GM12878 (cell line): ENCODE measurements around the gene PCGF1. TPM values are rescaled to one million over a fixed set of nuclear protein-coding genes. Genes with fewer than 3 reads are reported as not detected.

Experiments used
- ATF3 ChIP-seq: IDR thresholded peaks from 2 replicates; pipeline ENCODE4 v1.6.1; 2011; ENCODE audit warnings: low read depth, mild to moderate bottlenecking, low read length, moderate library complexity, borderline replicate concordance; ENCODE audit errors: extremely low read depth
- CHD4 ChIP-seq: fragments of 200-600 bp; sonication (generic); IDR thresholded peaks from 2 replicates; pipeline ENCODE4 v1.6.1; 2016; ENCODE audit warnings: mild to moderate bottlenecking
- CREB1 ChIP-seq: IDR thresholded peaks from 2 replicates; pipeline ENCODE4 v1.6.1; 2012; ENCODE audit warnings: low read depth, mild to moderate bottlenecking, inconsistent platforms
- FOXM1 ChIP-seq: IDR thresholded peaks from 2 replicates; pipeline ENCODE4 v1.6.1; 2012; ENCODE audit warnings: low read depth, mild to moderate bottlenecking, inconsistent platforms, low read length, moderate library complexity
- GATAD2B ChIP-seq: fragments of 450-650 bp; conservative IDR thresholded peaks from 2 replicates; pipeline ENCODE4 v1.6.1; 2017; ENCODE audit warnings: low read depth, mild to moderate bottlenecking, moderate library complexity
- NFIC ChIP-seq: IDR thresholded peaks from 2 replicates; pipeline ENCODE4 v1.6.1; 2012; ENCODE audit warnings: low read depth, mild to moderate bottlenecking, inconsistent platforms, low read length, moderate library complexity
- NR2C1 ChIP-seq: fragments of 450-650 bp; IDR thresholded peaks from 2 replicates; pipeline ENCODE4 v1.6.1; 2017; ENCODE audit warnings: antibody characterized with exemption, mild to moderate bottlenecking, moderate library complexity
- POLR2A ChIP-seq: IDR thresholded peaks from 2 replicates; pipeline ENCODE4 v1.6.1; 2011; ENCODE audit warnings: low read depth, mild to moderate bottlenecking, low read length
- PRDM15 ChIP-seq: fragments of 450-650 bp; formaldehyde crosslinking; IDR thresholded peaks from 2 replicates; pipeline ENCODE4 v1.4.0; 2020; ENCODE audit warnings: mild to moderate bottlenecking, moderate library complexity
- RFX5 ChIP-seq: IDR thresholded peaks from 2 replicates; pipeline ENCODE4 v1.6.1; 2011; ENCODE audit warnings: low read depth, low read length, improper control_type of control experiment
- RUNX3 ChIP-seq: IDR thresholded peaks from 2 replicates; pipeline ENCODE4 v1.6.1; 2012; ENCODE audit warnings: low read length, inconsistent platforms
- STAT3 ChIP-seq: IDR thresholded peaks from 2 replicates; pipeline ENCODE4 v1.6.1; 2011; ENCODE audit warnings: low read depth, low read length, improper control_type of control experiment
- polyA plus RNA-seq, 11 experiments: library from polyadenylated mRNA; depleted of rRNA in 4 of 11; unstranded in 6 of 11; stranded (reverse) in 5 of 11; fragments of >200 nt; fragmentation: Nextera tagmentation in 4 of 11; fragmentation: Illumina TruSeq in 1 of 11; extraction: Ambion mirVana in 4 of 11; extraction: Trizol in 1 of 11; gene quantifications; 1 replicate in 1 of 11; 2 replicates in 10 of 11; pipeline versions ENCODE4 v1.2.1 to v1.2.3, GENCODE V29; 2011 to 2016; ENCODE audit warnings: inconsistent platforms in 2 of 11, missing spikeins in 2 of 11, low read depth in 1 of 11
- total RNA-seq, 4 experiments: library from RNA; depleted of rRNA in 3 of 4; stranded (reverse); fragments of >200 nt in 3 of 4; fragmentation: Illumina TruSeq in 1 of 4; extraction: Trizol in 1 of 4; gene quantifications; 2 replicates each; pipeline versions ENCODE4 v1.2.1 to v1.2.3, GENCODE V29; 2013 to 2021
- TF ChIP-seq, protein P1 (sequence below): fragments of 450-650 bp; IDR thresholded peaks from 2 replicates; pipeline ENCODE4 v1.6.1; 2017; ENCODE audit warnings: antibody characterized with exemption, mild to moderate bottlenecking, moderate library complexity
- TF ChIP-seq, protein P2 (sequence below): fragments of 150-350 bp; IDR thresholded peaks from 2 replicates; pipeline ENCODE4 v1.6.1; 2014; ENCODE audit warnings: mild to moderate bottlenecking, low read depth, low read length
- TF ChIP-seq, protein P3 (sequence below): IDR thresholded peaks from 2 replicates; pipeline ENCODE4 v1.6.1; 2012; ENCODE audit warnings: low read length, inconsistent platforms
- TF ChIP-seq, protein P4 (sequence below): fragments of 450-650 bp; IDR thresholded peaks from 2 replicates; pipeline ENCODE4 v1.6.1; 2018; ENCODE audit warnings: borderline replicate concordance, mild to moderate bottlenecking; ENCODE audit not compliant: partially characterized antibody
- TF ChIP-seq, protein P5 (sequence below): fragments of 450-650 bp; IDR thresholded peaks from 2 replicates; pipeline ENCODE4 v1.6.1; 2016; ENCODE audit warnings: mild to moderate bottlenecking

PCGF1 gene
- total and polyA plus RNA-seq, 10 of the 15 experiments (the other 5 are each of a cell fraction or from before 2014, with no cell fraction given), result 23.1 to 50.8 (median 27.4) TPM

GRCh38 chr2:74457549-74458131, 49.9 kb downstream of the PCGF1 start (continued):
- no peak for TF ChIP-seq PRDM15
- TF ChIP-seq STAT3, result no peak
- TF ChIP-seq, protein P1, sequence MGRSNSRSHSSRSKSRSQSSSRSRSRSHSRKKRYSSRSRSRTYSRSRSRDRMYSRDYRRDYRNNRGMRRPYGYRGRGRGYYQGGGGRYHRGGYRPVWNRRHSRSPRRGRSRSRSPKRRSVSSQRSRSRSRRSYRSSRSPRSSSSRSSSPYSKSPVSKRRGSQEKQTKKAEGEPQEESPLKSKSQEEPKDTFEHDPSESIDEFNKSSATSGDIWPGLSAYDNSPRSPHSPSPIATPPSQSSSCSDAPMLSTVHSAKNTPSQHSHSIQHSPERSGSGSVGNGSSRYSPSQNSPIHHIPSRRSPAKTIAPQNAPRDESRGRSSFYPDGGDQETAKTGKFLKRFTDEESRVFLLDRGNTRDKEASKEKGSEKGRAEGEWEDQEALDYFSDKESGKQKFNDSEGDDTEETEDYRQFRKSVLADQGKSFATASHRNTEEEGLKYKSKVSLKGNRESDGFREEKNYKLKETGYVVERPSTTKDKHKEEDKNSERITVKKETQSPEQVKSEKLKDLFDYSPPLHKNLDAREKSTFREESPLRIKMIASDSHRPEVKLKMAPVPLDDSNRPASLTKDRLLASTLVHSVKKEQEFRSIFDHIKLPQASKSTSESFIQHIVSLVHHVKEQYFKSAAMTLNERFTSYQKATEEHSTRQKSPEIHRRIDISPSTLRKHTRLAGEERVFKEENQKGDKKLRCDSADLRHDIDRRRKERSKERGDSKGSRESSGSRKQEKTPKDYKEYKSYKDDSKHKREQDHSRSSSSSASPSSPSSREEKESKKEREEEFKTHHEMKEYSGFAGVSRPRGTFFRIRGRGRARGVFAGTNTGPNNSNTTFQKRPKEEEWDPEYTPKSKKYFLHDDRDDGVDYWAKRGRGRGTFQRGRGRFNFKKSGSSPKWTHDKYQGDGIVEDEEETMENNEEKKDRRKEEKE, result no peak
- TF ChIP-seq FOXM1, result no peak
- TF ChIP-seq ATF3, result no peak
- TF ChIP-seq, protein P2, sequence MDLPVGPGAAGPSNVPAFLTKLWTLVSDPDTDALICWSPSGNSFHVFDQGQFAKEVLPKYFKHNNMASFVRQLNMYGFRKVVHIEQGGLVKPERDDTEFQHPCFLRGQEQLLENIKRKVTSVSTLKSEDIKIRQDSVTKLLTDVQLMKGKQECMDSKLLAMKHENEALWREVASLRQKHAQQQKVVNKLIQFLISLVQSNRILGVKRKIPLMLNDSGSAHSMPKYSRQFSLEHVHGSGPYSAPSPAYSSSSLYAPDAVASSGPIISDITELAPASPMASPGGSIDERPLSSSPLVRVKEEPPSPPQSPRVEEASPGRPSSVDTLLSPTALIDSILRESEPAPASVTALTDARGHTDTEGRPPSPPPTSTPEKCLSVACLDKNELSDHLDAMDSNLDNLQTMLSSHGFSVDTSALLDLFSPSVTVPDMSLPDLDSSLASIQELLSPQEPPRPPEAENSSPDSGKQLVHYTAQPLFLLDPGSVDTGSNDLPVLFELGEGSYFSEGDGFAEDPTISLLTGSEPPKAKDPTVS, result no peak
- TF ChIP-seq, protein P3, sequence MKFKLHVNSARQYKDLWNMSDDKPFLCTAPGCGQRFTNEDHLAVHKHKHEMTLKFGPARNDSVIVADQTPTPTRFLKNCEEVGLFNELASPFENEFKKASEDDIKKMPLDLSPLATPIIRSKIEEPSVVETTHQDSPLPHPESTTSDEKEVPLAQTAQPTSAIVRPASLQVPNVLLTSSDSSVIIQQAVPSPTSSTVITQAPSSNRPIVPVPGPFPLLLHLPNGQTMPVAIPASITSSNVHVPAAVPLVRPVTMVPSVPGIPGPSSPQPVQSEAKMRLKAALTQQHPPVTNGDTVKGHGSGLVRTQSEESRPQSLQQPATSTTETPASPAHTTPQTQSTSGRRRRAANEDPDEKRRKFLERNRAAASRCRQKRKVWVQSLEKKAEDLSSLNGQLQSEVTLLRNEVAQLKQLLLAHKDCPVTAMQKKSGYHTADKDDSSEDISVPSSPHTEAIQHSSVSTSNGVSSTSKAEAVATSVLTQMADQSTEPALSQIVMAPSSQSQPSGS, result no peak
- TF ChIP-seq NR2C1, result peak; percentile 88
- TF ChIP-seq, protein P4, sequence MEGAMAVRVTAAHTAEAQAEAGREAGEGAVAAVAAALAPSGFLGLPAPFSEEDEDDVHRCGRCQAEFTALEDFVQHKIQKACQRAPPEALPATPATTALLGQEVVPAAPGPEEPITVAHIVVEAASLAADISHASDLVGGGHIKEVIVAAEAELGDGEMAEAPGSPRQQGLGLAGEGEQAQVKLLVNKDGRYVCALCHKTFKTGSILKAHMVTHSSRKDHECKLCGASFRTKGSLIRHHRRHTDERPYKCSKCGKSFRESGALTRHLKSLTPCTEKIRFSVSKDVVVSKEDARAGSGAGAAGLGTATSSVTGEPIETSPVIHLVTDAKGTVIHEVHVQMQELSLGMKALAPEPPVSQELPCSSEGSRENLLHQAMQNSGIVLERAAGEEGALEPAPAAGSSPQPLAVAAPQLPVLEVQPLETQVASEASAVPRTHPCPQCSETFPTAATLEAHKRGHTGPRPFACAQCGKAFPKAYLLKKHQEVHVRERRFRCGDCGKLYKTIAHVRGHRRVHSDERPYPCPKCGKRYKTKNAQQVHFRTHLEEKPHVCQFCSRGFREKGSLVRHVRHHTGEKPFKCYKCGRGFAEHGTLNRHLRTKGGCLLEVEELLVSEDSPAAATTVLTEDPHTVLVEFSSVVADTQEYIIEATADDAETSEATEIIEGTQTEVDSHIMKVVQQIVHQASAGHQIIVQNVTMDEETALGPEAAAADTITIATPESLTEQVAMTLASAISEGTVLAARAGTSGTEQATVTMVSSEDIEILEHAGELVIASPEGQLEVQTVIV, result no peak
- peak; percentile 91 for TF ChIP-seq POLR2A
- TF ChIP-seq CREB1, result no peak
- TF ChIP-seq, protein P5, sequence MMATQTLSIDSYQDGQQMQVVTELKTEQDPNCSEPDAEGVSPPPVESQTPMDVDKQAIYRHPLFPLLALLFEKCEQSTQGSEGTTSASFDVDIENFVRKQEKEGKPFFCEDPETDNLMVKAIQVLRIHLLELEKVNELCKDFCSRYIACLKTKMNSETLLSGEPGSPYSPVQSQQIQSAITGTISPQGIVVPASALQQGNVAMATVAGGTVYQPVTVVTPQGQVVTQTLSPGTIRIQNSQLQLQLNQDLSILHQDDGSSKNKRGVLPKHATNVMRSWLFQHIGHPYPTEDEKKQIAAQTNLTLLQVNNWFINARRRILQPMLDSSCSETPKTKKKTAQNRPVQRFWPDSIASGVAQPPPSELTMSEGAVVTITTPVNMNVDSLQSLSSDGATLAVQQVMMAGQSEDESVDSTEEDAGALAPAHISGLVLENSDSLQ, result no peak
- no peak for TF ChIP-seq NFIC
- no peak for TF ChIP-seq CHD4
- no peak for TF ChIP-seq RFX5
- TF ChIP-seq RUNX3, result peak; percentile 61
- TF ChIP-seq GATAD2B, result peak; percentile 89
